Inferior parietal cortex (tissue), 1 donor: Measurements from ENCODE around the gene ADAMTS6.
"Not testable (repeated sequence)": the region's sequence is repeated elsewhere in the genome, so short reads cannot be mapped to it uniquely, and the experiment has no call there.

Experiments used
- DNase-seq: peaks from one replicate; pipeline ENCODE4 v3.0.0-alpha.2; 2016; ENCODE audit errors: extremely low spot score

The ADAMTS6 gene

GRCh38 chr5:65364907-65365306, 116.8 kb downstream of the ADAMTS6 start:
- no peak for DNase-seq

GRCh38 chr5:65363499-65363898, 118.2 kb downstream of the ADAMTS6 start:
- DNase-seq = no peak

GRCh38 chr5:65359981-65360380, 121.7 kb downstream of the ADAMTS6 start:
- DNase-seq = no peak

GRCh38 chr5:65359569-65359968, 122.2 kb downstream of the ADAMTS6 start:
- DNase-seq = no peak

GRCh38 chr5:65356274-65356673, 125.4 kb downstream of the ADAMTS6 start:
- no peak for DNase-seq

GRCh38 chr5:65355301-65355700, 126.4 kb downstream of the ADAMTS6 start:
- DNase-seq = no peak

- no peak for DNase-seq
These were observed 139.9 kb downstream of the ADAMTS6 start for GRCh38 chr5:65341835-65342234.

- DNase-seq = no peak
These were observed 143.0 kb downstream of the ADAMTS6 start for GRCh38 chr5:65338606-65339151.

- no peak for DNase-seq
These were observed 147.6 kb downstream of the ADAMTS6 start for GRCh38 chr5:65334077-65334476.

GRCh38 chr5:65332591-65332990, 149.1 kb downstream of the ADAMTS6 start:
- DNase-seq = no peak

GRCh38 chr5:65329266-65329665, 152.5 kb downstream of the ADAMTS6 start:
- no peak for DNase-seq

GRCh38 chr5:65327582-65327981, 154.1 kb downstream of the ADAMTS6 start:
- DNase-seq = no peak

GRCh38 chr5:65326922-65327321, 154.8 kb downstream of the ADAMTS6 start:
- DNase-seq = no peak

- DNase-seq = no peak
These were observed 157.5 kb downstream of the ADAMTS6 start for GRCh38 chr5:65324226-65324625.

- not testable (repeated sequence) for DNase-seq
These were observed 161.0 kb downstream of the ADAMTS6 start for GRCh38 chr5:65320704-65321103.

- DNase-seq = no peak
These were observed 161.5 kb downstream of the ADAMTS6 start for GRCh38 chr5:65320250-65320649.

- no peak for DNase-seq
These were observed 173.8 kb downstream of the ADAMTS6 start for GRCh38 chr5:65307931-65308330.

- no peak for DNase-seq
These were observed 174.6 kb downstream of the ADAMTS6 start for GRCh38 chr5:65307088-65307487.

- DNase-seq = no peak
These were observed 175.8 kb downstream of the ADAMTS6 start for GRCh38 chr5:65305913-65306312.

- no peak for DNase-seq
These were observed 181.9 kb downstream of the ADAMTS6 start for GRCh38 chr5:65299861-65300260.

GRCh38 chr5:65296067-65296466, 185.7 kb downstream of the ADAMTS6 start:
- no peak for DNase-seq

GRCh38 chr5:65292196-65292595, 189.5 kb downstream of the ADAMTS6 start:
- DNase-seq = no peak

- DNase-seq = no peak
These were observed 191.0 kb downstream of the ADAMTS6 start for GRCh38 chr5:65290677-65291076.

GRCh38 chr5:65288657-65289056, 193.1 kb downstream of the ADAMTS6 start:
- no peak for DNase-seq
